Nephron (organoid): Measurements from ENCODE around the gene ME3.

ENCODE experiments used
- H3K27ac Mint-ChIP-seq, 3 experiments: 2 replicates each; pipeline ENCODE4 v1.8.0; 2020; ENCODE audit warnings: mixed read lengths in 3 of 3, mild to moderate bottlenecking in 2 of 3, moderate library complexity in 1 of 3
- H3K27me3 Mint-ChIP-seq: 2 replicates; pipeline ENCODE4 v1.8.0; 2021; ENCODE audit warnings: low read depth, mild to moderate bottlenecking, moderate library complexity, mixed read lengths
- H3K36me3 Mint-ChIP-seq: 2 replicates; pipeline ENCODE4 v1.8.0; 2020; ENCODE audit warnings: low read depth, mixed read lengths
- H3K4me1 Mint-ChIP-seq: 2 replicates; pipeline ENCODE4 v1.8.0; 2020; ENCODE audit warnings: mixed read lengths
- H3K4me3 Mint-ChIP-seq, 3 experiments: 2 replicates each; pipeline ENCODE4 v1.8.0; 2020; ENCODE audit warnings: mild to moderate bottlenecking in 3 of 3, mixed read lengths in 3 of 3, moderate library complexity in 2 of 3
- H3K9me3 Mint-ChIP-seq: 2 replicates; pipeline ENCODE4 v1.8.0; 2020; ENCODE audit warnings: mixed read lengths
- CTCF ChIP-seq, 3 experiments: fragments of 200-600 bp; sonication (generic); IDR thresholded peaks; one replicate each; pipeline ENCODE4 v1.5.0; 2021; ENCODE audit warnings: antibody characterized with exemption in 3 of 3; ENCODE audit not compliant: unreplicated experiment in 3 of 3

ME3 gene

GRCh38 chr11:86575208-86575855 is 97.1 kb downstream of the ME3 start:
- TF ChIP-seq CTCF (IDR thresholded peaks at IDR 0.05; ENCODE audit: unreplicated experiment in 3 of 3), result no peak
- peaks cover 11% of the 10 kb centered on the region for H3K27me3 Mint-ChIP-seq
- H3K36me3 Mint-ChIP-seq, result no peaks in the 10 kb centered on the region
- H3K4me3 Mint-ChIP-seq, result no peak overlapping the region
- H3K27ac Mint-ChIP-seq, result peak overlapping the region in 1 of 3 experiments; percentile 92
- peaks cover 49% of the 10 kb centered on the region for H3K4me1 Mint-ChIP-seq
- H3K9me3 Mint-ChIP-seq, result peaks cover 4% of the 10 kb centered on the region

- no peak for TF ChIP-seq CTCF (IDR thresholded peaks at IDR 0.05; ENCODE audit: unreplicated experiment in 3 of 3)
- Mint-ChIP-seq H3K27ac (peak overlapping the region in 2 of 3 experiments; percentile 45 to 92), H3K4me1 (peaks cover 49% of the 10 kb centered on the region), H3K27me3 (peaks cover 11% of the 10 kb centered on the region), H3K4me3 (peak overlapping the region in 1 of 3 experiments; percentile 42), H3K36me3 (no peaks in the 10 kb centered on the region), H3K9me3 (peaks cover 4% of the 10 kb centered on the region)
Measured at GRCh38 chr11:86574493-86575207, 97.8 kb downstream of the ME3 start.

GRCh38 chr11:86571273-86571948 is 101.0 kb downstream of the ME3 start:
- Mint-ChIP-seq H3K27ac (peak overlapping the region in 2 of 3 experiments; percentile 14 to 56), H3K4me1 (peaks cover 37% of the 10 kb centered on the region), H3K27me3 (peaks cover 13% of the 10 kb centered on the region), H3K36me3 (no peaks in the 10 kb centered on the region), H3K9me3 (peaks cover 4% of the 10 kb centered on the region), H3K4me3 (no peak overlapping the region)
- TF ChIP-seq CTCF (IDR thresholded peaks at IDR 0.05; ENCODE audit: unreplicated experiment in 3 of 3), result peak; percentile 37 to 48 (median 42)

- Mint-ChIP-seq H3K36me3 (no peaks in the 10 kb centered on the region), H3K4me3 (no peak overlapping the region), H3K4me1 (peaks cover 33% of the 10 kb centered on the region), H3K9me3 (peaks cover 4% of the 10 kb centered on the region), H3K27me3 (peaks cover 12% of the 10 kb centered on the region), H3K27ac (peak overlapping the region; percentile 13 to 20 (median 15))
- TF ChIP-seq CTCF (IDR thresholded peaks at IDR 0.05; ENCODE audit: unreplicated experiment in 3 of 3), result no peak
Measured at GRCh38 chr11:86570451-86570850, 102.0 kb downstream of the ME3 start.

- H3K36me3 Mint-ChIP-seq, result no peaks in the 10 kb centered on the region
- peaks cover 30% of the 10 kb centered on the region for H3K4me1 Mint-ChIP-seq
- peak overlapping the region; percentile 13 to 20 (median 15) for H3K27ac Mint-ChIP-seq
- H3K27me3 Mint-ChIP-seq, result peaks cover 12% of the 10 kb centered on the region
- H3K4me3 Mint-ChIP-seq, result no peak overlapping the region
- TF ChIP-seq CTCF (IDR thresholded peaks at IDR 0.05; ENCODE audit: unreplicated experiment in 3 of 3), result no peak
- peaks cover 4% of the 10 kb centered on the region for H3K9me3 Mint-ChIP-seq
Measured at GRCh38 chr11:86570020-86570419, 102.4 kb downstream of the ME3 start.
